Stimulated activated CD4-positive, alpha-beta T cell treated with anti-CD3 and anti-CD28 coated beads, Interleukin-12 subunit alpha, Interleukin-12 subunit beta, amount 100 ng/mL, for 48 hours (primary cell): Measurements from ENCODE around the gene PUS1.

Experiments used
- DNase-seq, 3 donors: peaks; one replicate each; pipeline ENCODE4 v3.0.0-alpha.2; 2020; ENCODE audit warnings: low read depth in 2 of 3, low spot score in 1 of 3

The PUS1 gene

GRCh38 chr12:131915823-131916222 lies 13.3 kb upstream of the PUS1 start:
- no peak for DNase-seq

GRCh38 chr12:131916306-131917138 lies 12.6 kb upstream of the PUS1 start:
- DNase-seq: no peak

GRCh38 chr12:131917139-131917710 lies 11.9 kb upstream of the PUS1 start:
- DNase-seq: no peak

- DNase-seq: no peak
Observed at GRCh38 chr12:131917711-131918306, 11.3 kb upstream of the PUS1 start.

- DNase-seq: no peak
Observed at GRCh38 chr12:131918311-131919050, 10.6 kb upstream of the PUS1 start.

GRCh38 chr12:131919051-131919347 lies 10.1 kb upstream of the PUS1 start:
- no peak for DNase-seq

- DNase-seq: no peak
Observed at GRCh38 chr12:131919366-131920156, 9.5 kb upstream of the PUS1 start.

- DNase-seq: no peak
Observed at GRCh38 chr12:131920157-131920508, 8.9 kb upstream of the PUS1 start.

- no peak for DNase-seq
Observed at GRCh38 chr12:131920902-131921840, 7.9 kb upstream of the PUS1 start.

- DNase-seq: no peak
Observed at GRCh38 chr12:131921866-131922769, 7.0 kb upstream of the PUS1 start.

- no peak for DNase-seq
Observed at GRCh38 chr12:131922772-131923171, 6.3 kb upstream of the PUS1 start.

GRCh38 chr12:131923260-131923659 lies 5.8 kb upstream of the PUS1 start:
- DNase-seq: no peak

GRCh38 chr12:131927110-131928079 lies 1.7 kb upstream of the PUS1 start:
- DNase-seq: no peak

- no peak for DNase-seq
Observed at GRCh38 chr12:131928080-131928710, 881 bp upstream of the PUS1 start.

GRCh38 chr12:131929581-131930456 lies 743 bp downstream of the PUS1 start:
- no peak for DNase-seq

- DNase-seq: no peak
Observed at GRCh38 chr12:131930510-131930909, 1.4 kb downstream of the PUS1 start.
